K562 (cell line): ENCODE data around the gene LRP3. TPM values are rescaled to one million over a fixed set of nuclear protein-coding genes. Genes with fewer than 3 reads are reported as not detected.

ENCODE experiments used
- ATAC-seq: fragments of 200-7000 bp; cut with Tn5 transposase; 3 replicates; pipeline ENCODE4 v1.9.1; 2020; ENCODE audit warnings: moderate library complexity
- BruUV-seq: library from RNA; stranded (reverse); fragments of 400-500 nt; replicated peaks from 2 replicates; lab custom pipeline; 2021; lab: Mats Ljungman, UMichigan
- CTCF ChIA-PET: fragments of 300-600 bp; formaldehyde crosslinking; extraction: SDS; loops from one replicate; lab custom pipeline; 2021; ENCODE audit warnings: low intra/inter-chr PET ratio; lab: Yijun Ruan, JAX
- POLR2A ChIA-PET: fragments of 300-600, 350-650 bp; sonication (Branson Sonifier 250); formaldehyde crosslinking; extraction: SDS; loops from one replicate; lab custom pipeline; 2021; ENCODE audit warnings: antibody characterized with exemption, inconsistent platforms; lab: Yijun Ruan, JAX
- DNase-seq, 4 experiments: peaks; one replicate each; pipeline versions ENCODE4 v3.0.0 to v3.0.0-alpha.2; 2011 to 2018; ENCODE audit warnings: low spot score in 3 of 4, mixed read lengths in 3 of 4; ENCODE audit errors: extremely low read depth in 1 of 4
- FAIRE-seq: peaks from 2 replicates; lab custom pipeline; 2011; peaks lifted over from hg19 to GRCh38; lab: Jason Lieb, UNC
- H2AFZ ChIP-seq: 2 replicates; pipeline ENCODE4 v1.6.0; 2011; ENCODE audit warnings: low read depth, low read length, control low read depth, inconsistent platforms
- H3K27ac ChIP-seq: fragments of 200-600 bp; 3 replicates; pipeline ENCODE4 v1.8.0; 2011; ENCODE audit warnings: low read depth, mild to moderate bottlenecking, control low read depth, inconsistent platforms, low read length, moderate library complexity, mixed read lengths; ENCODE audit errors: extremely low read depth
- H3K27me3 ChIP-seq, 2 experiments: fragments of 300-600 bp in 1 of 2; 2 replicates in 1 of 2; 3 replicates in 1 of 2; pipeline versions ENCODE4 v1.6.0 to v1.8.0; 2011; ENCODE audit warnings: inconsistent platforms in 2 of 2, low read length in 2 of 2, mild to moderate bottlenecking in 1 of 2, mixed read lengths in 1 of 2, moderate library complexity in 1 of 2; ENCODE audit not compliant: control insufficient read depth in 2 of 2, insufficient read depth in 2 of 2
- H3K36me3 ChIP-seq: fragments of 300-600 bp; 3 replicates; pipeline ENCODE4 v1.8.0; 2011; ENCODE audit warnings: mild to moderate bottlenecking, low read length, inconsistent platforms; ENCODE audit not compliant: control insufficient read depth, insufficient read depth
- H3K4me1 ChIP-seq, 2 experiments: fragments of 200-600 bp in 1 of 2; replicated peaks in 1 of 2; 2 replicates in 1 of 2; 3 replicates in 1 of 2; pipeline versions ENCODE4 v1.5.1 to v1.8.0; 2011; ENCODE audit warnings: inconsistent platforms in 2 of 2, low read length in 2 of 2, mild to moderate bottlenecking in 1 of 2, mixed read lengths in 1 of 2, moderate library complexity in 1 of 2; ENCODE audit not compliant: control insufficient read depth in 2 of 2, insufficient read depth in 2 of 2
- H3K4me2 ChIP-seq: 2 replicates; pipeline ENCODE4 v1.6.1; 2011; ENCODE audit warnings: low read length, control low read depth, inconsistent platforms, mixed read lengths; ENCODE audit not compliant: insufficient read depth
- H3K4me3 ChIP-seq: fragments of 200-600 bp; sonication (generic), shearing (Covaris generic); 2 replicates; pipeline ENCODE4 v1.5.1; 2016; ENCODE audit warnings: control low read depth, inconsistent platforms
- H3K79me2 ChIP-seq: fragments of 200-600 bp; 3 replicates; pipeline ENCODE4 v1.8.0; 2011; ENCODE audit warnings: low read length, inconsistent platforms; ENCODE audit not compliant: control insufficient read depth, insufficient read depth
- H3K9ac ChIP-seq, 2 experiments: 2 replicates each; pipeline versions ENCODE4 v1.6.0 to v1.6.1; 2011; ENCODE audit warnings: low read depth in 2 of 2, low read length in 2 of 2, control low read depth in 1 of 2, inconsistent platforms in 1 of 2, mild to moderate bottlenecking in 1 of 2, mixed read lengths in 1 of 2; ENCODE audit not compliant: insufficient read depth in 1 of 2
- H3K9me1 ChIP-seq: one replicate; pipeline ENCODE4 v1.6.0; 2011; ENCODE audit warnings: inconsistent platforms, mild to moderate bottlenecking, low read length, moderate library complexity; ENCODE audit not compliant: control insufficient read depth, insufficient read depth
- H3K9me3 ChIP-seq: replicated peaks from 2 replicates; pipeline ENCODE4 v1.5.1; 2011; ENCODE audit warnings: low read depth, low read length, inconsistent platforms; ENCODE audit not compliant: control insufficient read depth, insufficient read depth
- H4K20me1 ChIP-seq: replicated peaks from 2 replicates; pipeline ENCODE4 v1.6.1; 2011; ENCODE audit warnings: low read length, inconsistent platforms, mixed read lengths; ENCODE audit not compliant: control insufficient read depth, insufficient read depth
- ARID3A ChIP-seq: IDR thresholded peaks from 2 replicates; pipeline ENCODE4 v1.6.1; 2012; ENCODE audit warnings: low read depth, low read length, improper control_type of control experiment, borderline replicate concordance
- CBFA2T2 ChIP-seq: fragments of 450-650 bp; conservative IDR thresholded peaks from 2 replicates; pipeline ENCODE4 v1.6.1; 2017; ENCODE audit warnings: mild to moderate bottlenecking
- PKNOX1 ChIP-seq: fragments of 450-650 bp; IDR thresholded peaks from 2 replicates; pipeline ENCODE4 v1.6.1; 2016
- SLC30A9 ChIP-seq: fragments of 250-450 bp; sonication (Bioruptor Pico); IDR thresholded peaks from 2 replicates; pipeline ENCODE4 v1.8.0; 2022; ENCODE audit warnings: mild to moderate bottlenecking, moderate library complexity
- TCFL5 ChIP-seq: fragments of 250-450 bp; sonication (Bioruptor Pico); conservative IDR thresholded peaks from 2 replicates; pipeline ENCODE4 v1.6.1; 2021; ENCODE audit warnings: mild to moderate bottlenecking, moderate library complexity, matching md5 sums
- WGBS: fragments of 100-300 bp; shearing (Covaris generic); methylation state at CpG from one replicate; pipeline ENCODE4 v1.1.6; 2016; ENCODE audit warnings: low coverage, mixed read lengths; ENCODE audit not compliant: insufficient coverage; ENCODE audit errors: missing lambda C conversion rate; 5-methylcytosine and 5-hydroxymethylcytosine counted together
- in situ Hi-C: fragments of 300-500 bp; cut with MboI; formaldehyde crosslinking; loops from 4 replicates; pipeline ENCODE4 v1.15.0; 2018; ENCODE audit warnings: inconsistent platforms, mixed read lengths
- intact Hi-C: fragments of 100-400 bp; cut with micrococcal nuclease; formaldehyde crosslinking; loops from 2 replicates; pipeline ENCODE4 v1.14.2; 2022
- polyA plus RNA-seq, 8 experiments: library from polyadenylated mRNA; depleted of rRNA in 4 of 8; stranded (reverse) in 5 of 8; unstranded in 3 of 8; fragments of >200 nt; fragmentation: Nextera tagmentation in 2 of 8; fragmentation: Illumina TruSeq in 1 of 8; extraction: Ambion mirVana in 2 of 8; extraction: Trizol in 1 of 8; gene quantifications; 2 replicates each; pipeline versions ENCODE4 v1.2.1 to v1.2.3, GENCODE V29; 2011 to 2014; ENCODE audit warnings: inconsistent platforms in 1 of 8, missing spikeins in 1 of 8
- total RNA-seq, 7 experiments: library from RNA; depleted of rRNA in 6 of 7; stranded (reverse); fragments of >200 nt in 6 of 7; fragmentation: Illumina TruSeq in 2 of 7; extraction: Trizol in 2 of 7; gene quantifications; 2 replicates each; pipeline versions ENCODE4 v1.2.1 to v1.2.3, GENCODE V29; 2011 to 2021; ENCODE audit warnings: low replicate concordance in 1 of 7

Gene LRP3
- total and polyA plus RNA-seq, 9 of the 15 experiments (the other 6 are each of a cell fraction or from before 2014, with no cell fraction given): 0.29 TPM; not detected in 8

- POLR2A ChIA-PET: interaction anchor here (0.6 to 1.4 kb wide), 6 partner anchors 13 to 221 kb away, joined by 3 to 6 read pairs (median 3); no protein-coding TSS in a partner anchor
- intact Hi-C loops: loop anchor here (5.0 kb wide), 1 partner anchor 203 kb away; the partner anchor contains the start of genes CEP89 and FAAP24
- Histone ChIP-seq H3K9me3 (no peaks in the 10 kb centered on the region), H3K4me1 (peaks cover 12 to 30% of the 10 kb centered on the region in 2 experiments; a peak in 4 of 5 replicates), H3K4me2 (peak overlapping the region; percentile 89; the same call in 1 of the 2 replicates), H2AFZ (no peak overlapping the region), H3K79me2 (peaks cover 10% of the 10 kb centered on the region; the same call in 2 of the 3 replicates), H3K27ac (no peak overlapping the region), H4K20me1 (peaks cover 4% of the 10 kb centered on the region; the same call in 1 of the 2 replicates), H3K9ac (0 out of 4 replicates have a peak overlapping the region, but pooled peaks of 1 of the 2 experiments have one; percentile 55), H3K4me3 (no peak overlapping the region; the same call in 1 of the 2 replicates), H3K36me3 (no peaks in the 10 kb centered on the region), H3K9me1 (no peaks in the 10 kb centered on the region), H3K27me3 (no peaks in the 10 kb centered on the region)
- DNase-seq (no peak), ATAC-seq (no peak), FAIRE-seq (no peak)
- CTCF ChIA-PET: no interaction called here
- TF ChIP-seq SLC30A9 (CRISPR knock-in tag) (no peak), CBFA2T2 (no peak), TCFL5 (CRISPR knock-in tag) (no peak), PKNOX1 (peak; percentile 57), ARID3A (no peak)
- WGBS: 91% methylated on average over 10 of the region's 10 CpGs
- in situ Hi-C loops: no loop called here
- no TSS peak for BruUV-seq
Measured at GRCh38 chr19:33175156-33175782, 18.9 kb upstream of the LRP3 start.
